HG02798 (cell line): ENCODE data around the gene DUSP23.

ENCODE experiments used
- ATAC-seq: cut with Tn5 transposase; IDR thresholded peaks from one replicate; pipeline ENCODE4 v1.9.1; 2021; ENCODE audit warnings: mild to moderate bottlenecking; ENCODE audit not compliant: unreplicated experiment, poor library complexity

DUSP23 gene

DNA sequence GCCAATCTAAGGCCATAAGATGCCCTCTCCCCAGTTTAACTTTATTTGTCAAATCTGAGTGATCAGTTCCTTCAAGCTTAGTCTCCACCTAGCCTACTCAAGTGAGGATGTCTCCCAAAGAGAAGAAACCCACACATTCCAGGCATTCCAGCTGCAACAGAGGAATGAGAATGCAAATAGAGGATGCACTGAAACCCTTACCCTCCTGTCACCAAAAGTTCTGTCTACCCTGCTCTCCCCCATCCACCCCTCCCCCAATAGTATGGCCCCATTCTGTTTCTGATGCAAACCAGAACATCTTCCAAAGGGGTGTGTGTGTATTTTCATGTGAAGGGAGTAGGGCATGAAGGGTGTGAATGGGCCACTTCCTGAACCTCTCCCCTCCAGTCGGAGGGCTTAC lies 3.0 kb downstream of the DUSP23 start:
- no peak for ATAC-seq

GRCh38 chr1:159786465-159786864 lies 5.7 kb downstream of the DUSP23 start:
- ATAC-seq, result no peak

GRCh38 chr1:159786966-159787365 lies 6.2 kb downstream of the DUSP23 start:
- no peak for ATAC-seq

DNA sequence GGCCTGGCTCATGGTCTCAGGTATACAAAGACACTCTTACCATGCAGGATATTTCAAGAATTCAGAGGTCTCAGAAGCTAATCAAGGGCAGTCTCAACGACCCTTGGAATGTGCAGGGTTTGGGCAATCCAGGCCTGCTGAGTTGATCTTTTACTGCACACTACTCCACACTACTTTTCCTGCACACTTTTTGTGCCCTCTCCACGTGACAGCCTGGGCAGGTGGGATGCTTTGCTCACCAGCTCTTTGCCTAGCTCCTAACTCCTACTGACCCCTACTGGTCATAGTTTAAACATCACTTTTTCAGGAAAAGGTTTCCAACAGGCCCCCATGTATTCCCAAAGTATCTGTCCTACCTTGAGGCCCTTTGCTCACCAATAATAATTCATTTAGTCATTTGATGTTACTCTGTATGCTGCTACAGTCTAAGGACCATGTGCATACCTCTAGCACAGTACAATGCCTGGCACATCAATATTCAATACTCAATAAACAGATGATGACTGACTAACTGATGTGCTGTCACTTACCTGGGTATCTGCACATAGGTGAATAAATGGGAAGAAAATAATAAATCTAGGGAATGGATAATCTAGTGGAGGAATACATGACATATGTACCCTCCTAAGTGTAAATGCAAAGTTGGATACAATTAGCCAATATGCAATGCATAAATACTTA lies 9.6 kb downstream of the DUSP23 start:
- peak; percentile 42 for ATAC-seq

- ATAC-seq, result no peak
Measured at GRCh38 chr1:159791031-159791430, 10.3 kb downstream of the DUSP23 start.

- ATAC-seq, result no peak
Measured at GRCh38 chr1:159791461-159791860, 10.7 kb downstream of the DUSP23 start.

- ATAC-seq, result no peak
Measured at GRCh38 chr1:159795534-159795933, 14.8 kb downstream of the DUSP23 start.

DNA sequence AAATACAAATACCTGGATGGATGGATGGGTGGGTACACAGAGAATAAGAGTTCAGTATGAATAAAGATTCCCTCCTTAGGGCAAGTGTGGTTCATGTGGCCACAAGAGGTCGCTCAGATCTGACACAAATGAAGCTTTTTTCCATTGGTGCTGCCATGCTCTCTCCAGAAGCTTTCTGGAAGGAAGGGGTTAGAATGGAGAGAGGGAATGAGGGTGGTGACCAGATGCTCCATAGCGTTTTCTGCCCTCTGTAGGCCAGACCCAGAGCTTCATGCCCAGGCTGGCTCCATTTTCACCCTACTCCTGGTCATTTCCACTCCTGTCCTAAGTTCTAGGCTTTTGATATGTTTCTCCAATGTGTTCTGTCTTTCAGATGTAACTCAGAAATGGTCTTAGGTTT lies 18.1 kb downstream of the DUSP23 start:
- no peak for ATAC-seq

DNA sequence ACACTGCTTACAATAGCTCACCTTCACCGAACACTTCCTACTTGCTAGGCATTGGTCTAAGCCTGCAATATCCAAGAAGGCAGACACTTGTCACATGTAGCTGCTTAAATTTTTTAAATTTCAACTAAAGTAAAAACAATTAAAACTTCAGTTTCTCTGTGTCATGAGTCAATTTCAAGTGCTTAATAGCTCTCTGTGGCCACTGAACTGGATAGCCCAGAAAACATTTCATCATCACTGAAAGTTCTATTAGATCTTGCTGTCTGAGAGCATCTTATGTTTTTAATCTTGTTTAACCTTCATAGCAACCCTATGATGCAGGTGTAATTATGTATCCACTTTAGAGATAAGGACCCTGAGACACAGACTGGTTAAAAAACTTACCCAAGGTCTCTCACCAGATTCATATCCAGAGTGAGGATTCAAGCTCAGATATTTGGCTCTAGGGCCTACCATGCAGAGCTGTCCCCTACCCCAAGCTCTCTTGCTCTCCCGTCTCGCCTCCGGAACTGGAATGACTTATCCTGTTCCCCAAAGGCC lies 18.8 kb downstream of the DUSP23 start:
- no peak for ATAC-seq

DNA sequence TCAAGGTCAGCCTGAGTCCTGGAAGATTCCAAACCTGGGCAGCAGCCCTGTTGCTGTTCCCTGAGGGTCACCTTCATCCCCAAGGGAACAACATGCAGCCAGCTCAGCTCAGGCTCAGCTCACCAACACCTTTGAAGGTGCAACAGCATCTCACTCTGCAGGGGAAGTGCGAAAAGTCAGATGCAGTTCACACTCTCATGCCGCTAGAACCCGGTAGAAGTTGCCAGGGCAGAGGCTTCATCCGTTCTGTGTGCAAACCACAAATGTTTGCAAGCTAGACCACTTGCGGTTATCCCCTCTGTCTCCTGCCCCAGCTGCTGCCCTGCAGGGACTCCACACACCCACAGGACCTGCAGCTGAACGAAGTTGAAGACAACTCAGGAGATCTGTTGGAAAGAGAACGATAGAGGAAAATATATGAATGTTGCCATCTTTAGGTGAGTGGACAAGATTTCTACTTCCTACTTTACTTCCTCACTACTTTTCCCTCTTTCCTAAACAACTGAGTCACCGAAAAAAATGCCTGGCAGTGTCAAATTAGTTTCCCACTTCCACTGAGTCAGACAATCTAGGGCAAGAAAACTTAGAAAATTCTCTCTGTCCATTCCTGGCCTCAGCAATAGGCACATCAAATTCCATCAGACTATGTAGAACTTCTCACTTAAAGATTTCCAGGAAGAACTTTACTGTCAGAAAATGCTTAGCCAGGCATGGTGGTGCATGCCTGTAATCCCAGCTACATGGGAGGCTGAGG lies 19.6 kb downstream of the DUSP23 start:
- peak; percentile 66 for ATAC-seq

GRCh38 chr1:159802111-159802510 lies 21.3 kb downstream of the DUSP23 start, which contains the start of gene FCRL6:
Gene FCRL6, plus strand, starts transcription at chr1:159802360. Its CDS starts 65 bp downstream, at chr1:159802425.
- no peak for ATAC-seq

- ATAC-seq, result no peak
Measured at GRCh38 chr1:159803956-159804689, 23.4 kb downstream of the DUSP23 start.

- no peak for ATAC-seq
Measured at GRCh38 chr1:159804924-159805323, 24.2 kb downstream of the DUSP23 start.

GRCh38 chr1:159815926-159816325 lies 35.2 kb downstream of the DUSP23 start:
- no peak for ATAC-seq

GRCh38 chr1:159817276-159818041 lies 36.7 kb downstream of the DUSP23 start:
- no peak for ATAC-seq

DNA sequence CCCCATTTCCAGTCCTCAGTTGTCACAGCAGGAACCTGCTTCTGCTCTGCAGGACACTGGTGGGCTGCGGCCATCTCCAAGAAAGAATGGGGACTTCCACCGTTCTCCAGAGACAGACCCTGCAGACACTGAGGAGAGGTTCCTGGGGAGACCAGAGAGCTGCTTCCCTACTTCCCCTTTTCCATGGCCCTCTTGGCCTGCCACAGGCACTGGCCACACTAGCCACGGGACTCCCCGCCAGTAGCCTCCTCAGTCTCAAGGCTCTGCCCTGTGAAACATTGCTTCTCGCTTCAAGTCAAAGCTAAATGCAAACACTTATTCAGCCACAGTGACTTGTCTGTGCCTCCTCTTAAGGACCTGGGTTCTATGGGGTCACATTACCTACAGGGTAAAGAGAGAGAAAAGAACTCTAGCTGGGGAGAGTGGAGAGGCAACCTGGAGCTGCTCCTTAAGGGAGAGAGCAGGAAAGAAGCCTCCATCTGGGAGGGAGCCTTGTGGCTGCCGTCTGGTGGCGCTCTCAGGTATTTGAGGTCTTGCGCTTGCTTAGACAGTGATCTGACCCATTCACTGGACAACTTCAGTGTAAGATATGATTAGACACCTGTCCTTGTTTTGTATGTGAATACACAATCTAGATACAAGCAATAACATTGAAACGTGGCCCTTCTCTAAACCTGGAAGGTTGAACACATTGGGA lies 40.6 kb downstream of the DUSP23 start:
- ATAC-seq, result peak; percentile 80

DNA sequence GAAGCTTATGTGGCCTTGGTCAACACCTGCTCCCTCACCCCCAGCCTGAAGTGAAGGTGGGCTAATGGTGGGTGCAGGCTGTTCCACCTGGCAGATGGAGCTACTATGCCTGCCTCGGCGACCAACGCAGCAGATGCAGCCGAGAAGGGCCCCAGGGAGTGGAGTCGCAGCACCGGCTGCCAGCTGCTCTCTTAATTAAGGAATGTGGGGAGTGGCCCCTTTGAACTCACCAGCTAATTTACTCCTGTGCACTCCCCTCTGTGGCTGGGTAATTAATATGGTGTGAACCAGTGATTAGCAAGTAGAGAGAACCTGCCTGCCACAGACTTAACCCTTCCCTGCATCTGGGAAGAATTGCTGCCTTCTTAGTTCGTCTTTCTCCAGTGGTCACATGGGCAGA lies 42.6 kb downstream of the DUSP23 start:
- ATAC-seq, result no peak

GRCh38 chr1:159825564-159825963 lies 44.8 kb downstream of the DUSP23 start:
- ATAC-seq, result no peak

- peak; percentile 38 for ATAC-seq
Measured at GRCh38 chr1:159826441-159827101, 45.8 kb downstream of the DUSP23 start, which contains the start of gene SLAMF8. Gene SLAMF8, plus strand, starts transcription at chr1:159826873. Its CDS starts 26 bp downstream, at chr1:159826899.
